Gastrocnemius medialis (tissue), 4 donors: ENCODE data around the gene NLRP7. TPM values are rescaled to one million over a fixed set of nuclear protein-coding genes. Genes with fewer than 3 reads are reported as not detected.
"Not testable (repeated sequence)": the region's sequence is repeated elsewhere in the genome, so short reads cannot be mapped to it uniquely, and the experiment has no call there.

Source experiments
- ATAC-seq, 2 donors: fragments of 150-250 bp; one replicate each; pipeline ENCODE4 v1.9.1; 2016
- DNase-seq, 2 donors: peaks; one replicate each; pipeline ENCODE4 v3.0.0-alpha.2; 2019
- H3K27ac ChIP-seq, 4 donors: fragments of 200-600 bp; sonication (generic); 1 replicate in 1 of 4; 2 replicates in 3 of 4; pipeline ENCODE4 v1.5.1; 2016 to 2018; ENCODE audit warnings: mild to moderate bottlenecking in 2 of 4, moderate library complexity in 1 of 4
- H3K27me3 ChIP-seq, 3 donors: fragments of 200-600 bp; sonication (generic) in 2 of 3; 1 replicate in 1 of 3; 2 replicates in 2 of 3; pipeline versions ENCODE4 v1.5.1 to v1.6.0; 2016 to 2019; ENCODE audit warnings: mild to moderate bottlenecking in 1 of 3, moderate library complexity in 1 of 3
- H3K36me3 ChIP-seq, 2 donors: fragments of 200-600 bp; sonication (generic) in 1 of 2; one replicate each; pipeline ENCODE4 v1.5.1; 2017 to 2018
- H3K4me1 ChIP-seq, 2 donors: fragments of 200-600 bp; sonication (generic) in 1 of 2; one replicate each; pipeline ENCODE4 v1.5.1; 2016 to 2017; ENCODE audit warnings: mild to moderate bottlenecking in 2 of 2
- H3K4me3 ChIP-seq, 4 donors: fragments of 200-600 bp; sonication (generic) in 3 of 4; 1 replicate in 1 of 4; 2 replicates in 3 of 4; pipeline ENCODE4 v1.5.1; 2016 to 2019; ENCODE audit warnings: mild to moderate bottlenecking in 2 of 4
- H3K9me3 ChIP-seq, 3 donors: fragments of 200-600 bp; sonication (generic) in 2 of 3; 1 replicate in 1 of 3; 2 replicates in 2 of 3; pipeline ENCODE4 v1.5.1; 2016 to 2019
- CTCF ChIP-seq, 5 experiments: fragments of 450-650 bp in 3 of 5; fragments of 200-600 bp in 2 of 5; sonication (generic) in 2 of 5; IDR thresholded peaks in 4 of 5; conservative IDR thresholded peaks in 1 of 5; 1 replicate in 4 of 5; 2 replicates in 1 of 5; pipeline ENCODE4 v1.5.1; 2016 to 2019; ENCODE audit warnings: antibody characterized with exemption in 5 of 5, mild to moderate bottlenecking in 3 of 5, moderate library complexity in 3 of 5
- POLR2A ChIP-seq, 2 donors: fragments of 450-650 bp; IDR thresholded peaks; one replicate each; pipeline ENCODE4 v1.6.1; 2017; ENCODE audit warnings: antibody characterized with exemption in 2 of 2, mild to moderate bottlenecking in 2 of 2, moderate library complexity in 2 of 2
- in situ Hi-C, 4 donors: fragments of 200-750 bp; cut with MboI; loops; one replicate each; pipeline versions ENCODE4 v1.15.0 to v1.8.0; 2017; ENCODE audit warnings: low sequenced_read_pairs in 4 of 4
- intact Hi-C: fragments of 100-400 bp; cut with DNase I; formaldehyde crosslinking; loops from one replicate; pipeline ENCODE4 v1.15.1; 2023; ENCODE audit warnings: low total_unique reads
- total RNA-seq, 4 donors: library from RNA; depleted of rRNA; stranded (reverse); fragments of >200 nt; gene quantifications; one replicate each; pipeline versions ENCODE4 v1.1.0 to v1.2.3, GENCODE V29; 2016

NLRP7 gene
- total RNA-seq, 4 donors from 2014 or later: not detected

- Histone ChIP-seq H3K27ac (no peak overlapping the region), H3K9me3 (no peaks in the 10 kb centered on the region), H3K36me3 (no peaks in the 10 kb centered on the region), H3K4me3 (no peak overlapping the region), H3K4me1 (no peaks in the 10 kb centered on the region), H3K27me3 (no peaks in the 10 kb centered on the region)
- intact Hi-C loops (no loop called here), in situ Hi-C loops (no loop called here)
- TF ChIP-seq CTCF (IDR thresholded peaks at IDR 0.05 in 4 of 5, conservative IDR thresholded peaks at IDR 0.05 in 1 of 5): no peak
- TF ChIP-seq POLR2A (IDR thresholded peaks at IDR 0.05): no peak
- DNase-seq (no peak), ATAC-seq (no peak)
Measured at GRCh38 chr19:54949412-54949811, 2.1 kb upstream of the NLRP7 start.

- H3K27me3 ChIP-seq, H3K9me3 ChIP-seq, in situ Hi-C loops, H3K4me1 ChIP-seq, DNase-seq, H3K27ac ChIP-seq, ATAC-seq, H3K4me3 ChIP-seq, H3K36me3 ChIP-seq, intact Hi-C loops: not testable (repeated sequence)
Measured at GRCh38 chr19:54943772-54944361, 3.5 kb downstream of the NLRP7 start.

- H3K27ac ChIP-seq, H3K9me3 ChIP-seq, ATAC-seq, H3K27me3 ChIP-seq, H3K4me1 ChIP-seq, intact Hi-C loops, H3K36me3 ChIP-seq, DNase-seq, in situ Hi-C loops, H3K4me3 ChIP-seq: not testable (repeated sequence)
Measured at GRCh38 chr19:54939538-54939937, 7.8 kb downstream of the NLRP7 start.

GRCh38 chr19:54938906-54939305, 8.4 kb downstream of the NLRP7 start:
- H3K27ac ChIP-seq: no peak overlapping the region
- intact Hi-C loops (no loop called here), in situ Hi-C loops (no loop called here)
- DNase-seq: no peak
- no peaks in the 10 kb centered on the region for H3K36me3 ChIP-seq
- H3K9me3 ChIP-seq: no peaks in the 10 kb centered on the region
- H3K27me3 ChIP-seq: no peaks in the 10 kb centered on the region
- H3K4me3 ChIP-seq: no peak overlapping the region
- no peaks in the 10 kb centered on the region for H3K4me1 ChIP-seq
- TF ChIP-seq CTCF (IDR thresholded peaks at IDR 0.05 in 4 of 5, conservative IDR thresholded peaks at IDR 0.05 in 1 of 5) (no peak), POLR2A (IDR thresholded peaks at IDR 0.05) (no peak)
- ATAC-seq: no peak

- no peaks in the 10 kb centered on the region for H3K4me1 ChIP-seq
- TF ChIP-seq CTCF (IDR thresholded peaks at IDR 0.05 in 4 of 5, conservative IDR thresholded peaks at IDR 0.05 in 1 of 5): no peak
- no peak for TF ChIP-seq POLR2A (IDR thresholded peaks at IDR 0.05)
- no peak overlapping the region for H3K27ac ChIP-seq
- no peaks in the 10 kb centered on the region for H3K9me3 ChIP-seq
- H3K27me3 ChIP-seq: no peaks in the 10 kb centered on the region
- DNase-seq (no peak), ATAC-seq (no peak)
- intact Hi-C loops (no loop called here), in situ Hi-C loops (no loop called here)
- no peak overlapping the region for H3K4me3 ChIP-seq
- no peaks in the 10 kb centered on the region for H3K36me3 ChIP-seq
Measured at GRCh38 chr19:54937926-54938325, 9.4 kb downstream of the NLRP7 start.

GRCh38 chr19:54928299-54928698, 19.0 kb downstream of the NLRP7 start:
- in situ Hi-C loops: no loop called here
- DNase-seq (no peak), ATAC-seq (no peak)
- TF ChIP-seq CTCF (IDR thresholded peaks at IDR 0.05 in 4 of 5, conservative IDR thresholded peaks at IDR 0.05 in 1 of 5): no peak
- no peak for TF ChIP-seq POLR2A (IDR thresholded peaks at IDR 0.05)
- Histone ChIP-seq H3K27ac (no peak overlapping the region), H3K4me3 (no peak overlapping the region), H3K27me3 (no peaks in the 10 kb centered on the region), H3K9me3 (no peaks in the 10 kb centered on the region), H3K36me3 (no peaks in the 10 kb centered on the region), H3K4me1 (no peaks in the 10 kb centered on the region)
- intact Hi-C loops: no loop called here
